VCaP (cell line): ENCODE measurements around the gene TAF11L6.
"Not testable (repeated sequence)": the region's sequence is repeated elsewhere in the genome, so short reads cannot be mapped to it uniquely, and the experiment has no call there.

Experiments used
- H3K27ac ChIP-seq: fragments of 450-650 bp; 2 replicates; pipeline ENCODE4 v1.5.1; 2017
- TF ChIP-seq, protein P1 (sequence below): fragments of 450-650 bp; conservative IDR thresholded peaks from 2 replicates; pipeline ENCODE4 v1.5.1; 2017; ENCODE audit warnings: mild to moderate bottlenecking, moderate library complexity

TAF11L6 gene

DNA sequence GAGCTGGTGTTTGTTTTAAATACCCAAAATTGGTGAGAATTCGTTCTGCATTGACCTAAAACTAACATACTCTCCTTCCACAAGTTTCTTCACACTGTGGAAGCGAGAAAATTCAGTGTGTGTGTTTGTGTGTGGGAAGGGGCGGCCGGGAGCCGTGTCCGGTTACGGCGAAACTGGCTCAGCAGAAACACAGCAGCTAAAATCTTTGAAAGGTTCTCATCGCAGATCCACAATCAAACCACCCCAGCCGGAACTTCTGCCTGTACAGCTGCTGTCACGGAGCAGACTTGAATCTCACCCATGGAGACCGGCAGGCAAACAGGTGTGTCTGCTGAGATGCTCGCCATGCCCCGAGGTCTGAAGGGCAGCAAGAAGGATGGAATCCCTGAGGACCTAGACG lies at the start of gene TAF11L6:
TAF11L6 (plus strand) TSS at position 301 of the 400 bp plus-strand sequence.
- H3K27ac ChIP-seq: not testable (repeated sequence)

DNA sequence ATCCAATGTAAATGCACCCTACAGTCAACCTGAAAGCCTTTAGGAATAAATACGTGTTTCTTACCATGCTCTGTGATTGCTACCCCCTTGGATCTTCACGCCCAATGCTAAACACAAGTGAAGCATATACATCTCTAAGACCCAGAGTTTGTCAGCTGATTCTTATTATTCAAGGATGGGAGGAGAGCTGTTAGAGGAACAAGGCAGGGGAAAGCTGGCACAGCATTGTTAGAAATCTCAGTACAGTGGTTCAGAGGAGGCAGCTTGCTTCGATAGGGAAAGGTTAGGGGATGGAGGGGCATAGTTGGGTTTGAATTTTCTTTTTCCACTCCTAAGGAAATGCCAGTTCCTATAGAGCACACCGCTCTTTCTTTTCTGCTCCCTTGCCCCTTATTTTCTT lies 47.1 kb upstream of the TAF11L6 start:
- TF ChIP-seq, protein P1, sequence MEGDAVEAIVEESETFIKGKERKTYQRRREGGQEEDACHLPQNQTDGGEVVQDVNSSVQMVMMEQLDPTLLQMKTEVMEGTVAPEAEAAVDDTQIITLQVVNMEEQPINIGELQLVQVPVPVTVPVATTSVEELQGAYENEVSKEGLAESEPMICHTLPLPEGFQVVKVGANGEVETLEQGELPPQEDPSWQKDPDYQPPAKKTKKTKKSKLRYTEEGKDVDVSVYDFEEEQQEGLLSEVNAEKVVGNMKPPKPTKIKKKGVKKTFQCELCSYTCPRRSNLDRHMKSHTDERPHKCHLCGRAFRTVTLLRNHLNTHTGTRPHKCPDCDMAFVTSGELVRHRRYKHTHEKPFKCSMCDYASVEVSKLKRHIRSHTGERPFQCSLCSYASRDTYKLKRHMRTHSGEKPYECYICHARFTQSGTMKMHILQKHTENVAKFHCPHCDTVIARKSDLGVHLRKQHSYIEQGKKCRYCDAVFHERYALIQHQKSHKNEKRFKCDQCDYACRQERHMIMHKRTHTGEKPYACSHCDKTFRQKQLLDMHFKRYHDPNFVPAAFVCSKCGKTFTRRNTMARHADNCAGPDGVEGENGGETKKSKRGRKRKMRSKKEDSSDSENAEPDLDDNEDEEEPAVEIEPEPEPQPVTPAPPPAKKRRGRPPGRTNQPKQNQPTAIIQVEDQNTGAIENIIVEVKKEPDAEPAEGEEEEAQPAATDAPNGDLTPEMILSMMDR: no peak
- no peak overlapping the region for H3K27ac ChIP-seq

DNA sequence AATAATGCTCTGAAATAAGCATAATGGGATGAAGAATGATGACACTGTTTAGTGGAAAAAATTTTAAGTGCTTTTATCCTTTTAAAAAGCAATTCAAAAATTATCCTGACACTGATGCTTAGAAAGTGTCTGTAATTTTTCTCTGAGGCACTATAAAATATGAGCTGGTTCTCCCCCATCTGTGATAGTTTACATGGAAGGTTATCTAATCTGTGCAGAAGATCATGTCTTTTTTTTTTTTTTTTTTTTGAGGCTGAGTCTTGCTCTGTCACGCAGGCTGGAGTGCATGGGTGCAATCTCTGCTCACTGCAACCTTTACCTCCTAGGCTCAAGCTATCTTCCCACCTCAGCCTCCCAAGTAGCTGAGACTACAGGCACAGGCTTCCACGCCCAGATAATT lies 45.7 kb upstream of the TAF11L6 start:
- no peak overlapping the region for H3K27ac ChIP-seq
- TF ChIP-seq, protein P1: no peak

DNA sequence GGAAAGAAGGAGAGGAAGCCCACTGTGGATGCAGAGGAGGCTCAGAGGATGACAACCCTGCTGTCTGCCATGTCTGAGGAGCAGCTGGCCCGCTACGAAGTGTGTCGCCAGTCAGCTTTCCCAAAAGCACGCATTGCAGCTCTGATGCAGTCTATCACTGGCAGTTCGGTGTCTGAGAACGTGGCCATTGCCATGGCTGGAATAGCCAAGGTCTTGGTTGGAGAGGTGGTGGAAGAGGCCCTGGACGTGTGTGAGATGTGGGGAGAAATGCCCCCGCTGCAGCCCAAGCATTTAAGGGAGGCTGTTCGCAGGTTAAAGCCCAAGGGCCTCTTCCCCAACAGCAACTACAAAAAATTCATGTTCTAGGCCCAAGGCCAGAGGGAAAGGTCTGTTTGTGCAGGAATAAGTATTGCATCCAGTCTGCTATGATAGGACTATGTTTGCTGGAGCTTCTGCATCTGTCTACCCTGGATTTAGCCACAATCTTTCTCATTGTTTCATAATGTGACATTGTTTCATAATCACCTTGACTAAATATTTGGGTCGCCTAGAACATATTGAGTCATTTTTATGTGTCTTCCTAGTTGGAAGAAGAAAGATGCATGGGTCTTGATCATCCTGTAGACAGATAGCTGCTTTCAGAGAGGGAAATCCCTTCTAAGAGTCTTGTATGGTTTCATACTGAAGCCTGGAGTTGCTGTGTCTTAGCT lies 41.9 kb upstream of the TAF11L6 start:
- not testable (repeated sequence) for H3K27ac ChIP-seq

DNA sequence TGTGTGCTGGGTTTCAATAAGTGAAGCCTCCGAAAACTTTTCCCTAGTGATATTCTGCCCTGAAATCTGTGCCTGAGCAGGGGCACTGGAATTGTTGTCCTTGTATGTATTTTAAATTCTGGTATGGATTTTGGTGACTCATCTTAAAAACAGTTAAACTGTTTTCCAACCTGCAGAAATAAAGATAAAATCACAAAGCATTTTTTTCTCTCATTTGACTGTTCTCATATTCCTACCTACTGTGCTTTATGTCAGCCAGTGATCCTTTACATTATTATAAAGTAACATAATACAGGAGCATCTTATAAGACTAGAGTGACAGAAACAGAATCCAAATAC lies 41.3 kb upstream of the TAF11L6 start:
- TF ChIP-seq, protein P1: no peak
- H3K27ac ChIP-seq: no peak overlapping the region

DNA sequence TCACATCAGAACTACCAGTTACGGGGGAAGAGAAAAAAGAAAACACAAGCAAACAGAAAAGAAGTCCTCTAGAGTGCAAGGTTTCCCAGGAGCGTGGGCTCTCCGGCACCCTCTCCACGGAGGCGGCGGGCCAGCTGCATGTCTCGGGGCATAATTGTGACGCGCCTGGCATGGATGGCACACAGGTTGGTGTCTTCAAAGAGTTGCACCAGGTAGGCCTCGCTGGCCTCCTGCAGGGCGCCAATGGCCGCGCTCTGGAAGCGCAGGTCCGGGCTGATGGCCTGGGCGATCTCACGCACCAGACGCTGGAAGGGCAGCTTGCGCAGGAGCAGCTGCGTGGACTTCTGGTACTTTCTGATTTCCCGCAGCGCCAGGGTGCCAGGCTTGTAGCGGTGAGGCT lies 37.2 kb upstream of the TAF11L6 start:
- H3K27ac ChIP-seq: not testable (repeated sequence)

DNA sequence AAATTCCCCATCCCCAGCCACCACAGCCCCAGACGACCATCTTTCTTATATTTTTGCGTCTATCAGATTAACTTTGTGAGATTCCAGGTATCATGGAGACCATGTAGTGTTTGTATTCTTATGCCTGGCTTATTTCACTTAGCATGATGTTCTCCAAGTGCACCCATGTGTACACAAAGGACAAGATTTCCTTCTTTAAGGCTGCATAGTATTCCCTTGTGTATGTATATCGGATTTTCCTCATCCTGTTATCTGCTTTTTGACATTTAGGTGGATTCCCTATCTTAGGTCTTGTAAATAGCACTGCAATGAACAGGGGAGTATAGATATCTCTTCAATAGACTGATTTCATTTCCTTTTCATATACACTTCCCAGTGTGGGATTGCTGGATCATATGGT lies 35.7 kb upstream of the TAF11L6 start:
- H3K27ac ChIP-seq: no peak overlapping the region
- TF ChIP-seq, protein P1: no peak

DNA sequence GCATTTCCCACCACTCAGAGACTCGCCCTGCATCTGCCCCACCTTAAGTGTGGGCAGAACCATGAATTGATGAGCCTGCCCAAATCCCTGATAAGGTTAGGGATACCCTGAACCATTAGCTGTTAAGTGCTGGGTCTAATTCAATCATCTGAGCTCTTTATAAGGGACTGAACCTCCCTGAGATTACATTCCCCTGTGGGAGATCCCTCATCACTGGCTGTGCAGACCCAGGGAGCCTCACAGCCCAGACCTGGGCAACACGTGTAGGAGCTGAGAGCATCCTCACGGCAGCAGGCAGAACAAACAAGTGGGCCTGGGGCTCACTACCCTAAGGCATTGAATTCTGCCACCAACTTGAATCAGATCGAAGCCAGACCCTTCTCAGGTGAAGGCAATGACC lies 31.0 kb upstream of the TAF11L6 start:
- TF ChIP-seq, protein P1: no peak
- no peak overlapping the region for H3K27ac ChIP-seq

DNA sequence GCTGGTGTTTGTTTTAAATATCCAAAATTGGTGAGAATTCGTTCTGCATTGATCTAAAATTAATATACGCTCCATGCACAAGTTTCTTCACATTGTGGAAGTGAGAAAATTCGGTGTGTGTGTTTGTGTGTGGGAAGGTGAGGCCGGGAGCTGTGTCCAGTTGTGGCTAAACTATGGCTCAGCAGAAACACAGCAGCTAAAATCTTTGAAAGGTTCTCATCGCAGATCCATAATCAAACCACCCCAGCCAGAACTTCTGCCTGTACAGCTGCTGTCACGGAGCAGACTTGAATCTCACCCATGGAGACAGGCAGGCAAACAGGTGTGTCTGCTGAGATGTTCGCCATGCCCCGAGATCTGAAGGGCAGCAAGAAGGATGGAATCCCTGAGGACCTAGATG lies 30.5 kb upstream of the TAF11L6 start, which contains the start of gene TAF11L2:
TAF11L2 (plus strand) TSS at position 301 of the 400 bp plus-strand sequence.
- not testable (repeated sequence) for H3K27ac ChIP-seq

DNA sequence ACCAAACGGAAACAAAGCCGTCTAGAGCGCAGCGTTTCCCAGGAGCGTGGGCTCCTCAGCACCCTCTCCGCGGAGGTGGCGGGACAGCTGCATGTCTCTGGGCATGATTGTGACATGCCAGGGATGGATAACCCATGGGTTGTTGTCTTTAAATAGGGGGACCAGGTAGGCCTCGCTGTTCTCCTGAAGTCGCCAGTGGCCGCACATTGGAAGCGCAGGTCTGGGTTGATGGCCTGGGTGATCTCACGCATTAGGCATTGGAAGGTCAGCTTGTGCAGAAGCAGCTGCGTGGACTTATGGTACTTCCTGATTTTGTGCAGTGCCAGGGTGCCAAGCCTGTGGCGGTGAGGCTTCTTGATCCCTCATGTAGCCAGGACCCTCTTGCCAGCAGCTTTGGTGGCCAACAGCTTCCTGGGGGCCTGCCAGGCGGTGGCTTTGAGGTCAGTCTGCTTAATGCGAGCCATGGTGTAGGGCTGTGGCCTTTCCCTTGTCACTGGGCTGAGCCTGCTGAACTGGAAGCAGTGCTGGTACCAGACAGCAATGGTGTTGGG lies 16.6 kb upstream of the TAF11L6 start:
- TF ChIP-seq, protein P1: no peak
- H3K27ac ChIP-seq: no peak overlapping the region

DNA sequence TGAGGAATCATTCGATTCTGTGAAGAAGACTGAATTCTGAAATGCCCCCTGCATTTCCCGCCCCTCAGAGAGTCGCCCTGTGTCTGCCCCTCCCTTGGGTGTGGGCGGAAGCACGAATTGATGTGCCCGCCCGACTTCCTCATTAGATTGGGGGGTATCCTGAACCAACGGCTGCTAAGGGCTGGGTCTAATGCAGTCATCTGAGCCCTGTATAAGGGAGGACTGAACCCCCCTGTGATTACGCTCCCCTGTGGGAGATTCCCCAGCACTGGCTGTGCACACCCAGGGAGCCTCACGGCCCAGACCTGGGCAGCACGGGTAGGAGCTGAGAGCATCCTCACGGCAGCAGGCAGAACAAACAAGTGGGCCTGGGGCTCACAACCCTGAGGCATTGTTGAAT lies 10.9 kb upstream of the TAF11L6 start:
- H3K27ac ChIP-seq: not testable (repeated sequence)

DNA sequence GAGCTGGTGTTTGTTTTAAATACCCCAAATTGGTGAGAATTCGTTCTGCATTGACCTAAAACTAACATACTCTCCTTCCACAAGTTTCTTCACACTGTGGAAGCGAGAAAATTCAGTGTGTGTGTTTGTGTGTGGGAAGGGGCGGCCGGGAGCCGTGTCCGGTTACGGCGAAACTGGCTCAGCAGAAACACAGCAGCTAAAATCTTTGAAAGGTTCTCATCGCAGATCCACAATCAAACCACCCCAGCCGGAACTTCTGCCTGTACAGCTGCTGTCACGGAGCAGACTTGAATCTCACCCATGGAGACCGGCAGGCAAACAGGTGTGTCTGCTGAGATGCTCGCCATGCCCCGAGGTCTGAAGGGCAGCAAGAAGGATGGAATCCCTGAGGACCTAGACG lies 10.4 kb upstream of the TAF11L6 start, which contains the start of gene TAF11L3:
TAF11L3 (plus strand) TSS at position 301 of the 400 bp plus-strand sequence.
- H3K27ac ChIP-seq: not testable (repeated sequence)

DNA sequence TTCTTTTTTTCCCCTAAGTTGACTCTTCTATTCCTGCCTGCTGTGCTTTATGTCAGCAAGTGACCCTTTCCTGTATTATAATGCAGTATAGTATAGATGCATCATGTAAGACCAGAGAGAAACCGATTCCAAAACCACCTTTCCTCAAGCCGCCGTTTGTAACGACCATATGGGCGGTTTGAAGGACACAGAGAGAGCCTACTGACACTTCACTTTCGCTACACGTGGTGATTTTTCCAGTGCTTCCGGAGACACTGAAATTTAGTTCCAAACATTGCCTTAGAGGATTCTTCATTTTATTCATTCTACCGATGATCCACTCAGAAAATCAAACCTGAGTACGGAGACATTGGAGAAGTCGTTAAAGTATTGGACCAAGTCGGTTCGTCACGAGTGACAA lies 9.0 kb upstream of the TAF11L6 start:
- not testable (repeated sequence) for H3K27ac ChIP-seq

DNA sequence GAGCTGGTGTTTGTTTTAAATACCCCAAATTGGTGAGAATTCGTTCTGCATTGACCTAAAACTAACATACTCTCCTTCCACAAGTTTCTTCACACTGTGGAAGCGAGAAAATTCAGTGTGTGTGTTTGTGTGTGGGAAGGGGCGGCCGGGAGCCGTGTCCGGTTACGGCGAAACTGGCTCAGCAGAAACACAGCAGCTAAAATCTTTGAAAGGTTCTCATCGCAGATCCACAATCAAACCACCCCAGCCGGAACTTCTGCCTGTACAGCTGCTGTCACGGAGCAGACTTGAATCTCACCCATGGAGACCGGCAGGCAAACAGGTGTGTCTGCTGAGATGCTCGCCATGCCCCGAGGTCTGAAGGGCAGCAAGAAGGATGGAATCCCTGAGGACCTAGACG lies 7.0 kb upstream of the TAF11L6 start, which contains the start of gene TAF11L4:
TAF11L4 (plus strand) TSS at position 301 of the 400 bp plus-strand sequence.
- H3K27ac ChIP-seq: not testable (repeated sequence)
